SK-N-SH (cell line): ENCODE results near the gene MYO10. TPM values are rescaled to one million over a fixed set of nuclear protein-coding genes. Genes with fewer than 3 reads are reported as not detected.
A peak's percentile ranks its signal among the peaks of the same experiment; 100 is the strongest.

Source experiments
- CTCF ChIA-PET: fragments of 300-600, 350-600 bp; formaldehyde crosslinking; extraction: SDS; loops from one replicate; lab custom pipeline; 2021; lab: Yijun Ruan, JAX
- POLR2A ChIA-PET: fragments of 350-600 bp; sonication (Branson Sonifier 250); formaldehyde crosslinking; extraction: SDS; loops from one replicate; lab custom pipeline; 2020; ENCODE audit warnings: antibody characterized with exemption, inconsistent platforms; lab: Yijun Ruan, JAX
- DNase-seq: peaks from one replicate; pipeline ENCODE4 v3.0.0; 2012
- H2AFZ ChIP-seq: fragments of 200-600 bp; sonication (generic); 2 replicates; pipeline ENCODE4 v1.8.1; 2016; ENCODE audit warnings: antibody characterized with exemption, mild to moderate bottlenecking, low read depth
- H3F3A ChIP-seq: fragments of 200-600 bp; sonication (generic); replicated peaks from 2 replicates; pipeline ENCODE3; 2016; ENCODE audit warnings: antibody characterized with exemption, mild to moderate bottlenecking; ENCODE audit not compliant: insufficient read depth
- H3K27ac ChIP-seq, 2 experiments: fragments of 200-500 bp in 1 of 2; fragments of 200-600 bp in 1 of 2; sonication (Bioruptor generic) in 1 of 2; sonication (generic), shearing (Covaris generic) in 1 of 2; 2 replicates each; pipeline versions ENCODE4 v1.5.1 to v1.6.1; 2014 to 2016; ENCODE audit warnings: low read depth in 2 of 2, inconsistent platforms in 1 of 2, low read length in 1 of 2, mild to moderate bottlenecking in 1 of 2, mixed read lengths in 1 of 2
- H3K27me3 ChIP-seq: fragments of 200-600 bp; sonication (generic), shearing (Covaris generic); 2 replicates; pipeline ENCODE4 v1.6.1; 2016; ENCODE audit warnings: mixed run types; ENCODE audit not compliant: insufficient read depth
- H3K36me3 ChIP-seq, 2 experiments: fragments of 200-500 bp in 1 of 2; fragments of 200-600 bp in 1 of 2; sonication (Bioruptor generic) in 1 of 2; sonication (generic) in 1 of 2; replicated peaks in 1 of 2; 2 replicates each; pipeline versions ENCODE3 to v1.5.1; 2014 to 2016; ENCODE audit warnings: low read length in 1 of 2, mild to moderate bottlenecking in 1 of 2; ENCODE audit not compliant: insufficient read depth in 2 of 2, control insufficient read depth in 1 of 2
- H3K4me1 ChIP-seq, 2 experiments: fragments of 200-500 bp in 1 of 2; fragments of 200-600 bp in 1 of 2; sonication (Bioruptor generic) in 1 of 2; sonication (generic), shearing (Covaris generic) in 1 of 2; 2 replicates each; pipeline versions ENCODE4 v1.5.1 to v1.6.1; 2014 to 2016; ENCODE audit warnings: low read depth in 1 of 2, low read length in 1 of 2, mixed run types in 1 of 2; ENCODE audit not compliant: insufficient read depth in 2 of 2, control insufficient read depth in 1 of 2
- H3K4me2 ChIP-seq: fragments of 200-600 bp; sonication (generic), shearing (Covaris generic); 2 replicates; pipeline ENCODE4 v1.6.1; 2017; ENCODE audit warnings: mixed run types
- H3K4me3 ChIP-seq, 2 experiments: fragments of 200-500 bp in 1 of 2; fragments of 200-600 bp in 1 of 2; sonication (Bioruptor generic) in 1 of 2; sonication (generic), shearing (Covaris generic) in 1 of 2; 2 replicates each; pipeline versions ENCODE4 v1.5.1 to v1.8.1; 2014 to 2016; ENCODE audit warnings: low read depth in 2 of 2, inconsistent platforms in 1 of 2, low read length in 1 of 2, mild to moderate bottlenecking in 1 of 2, mixed read lengths in 1 of 2, moderate library complexity in 1 of 2
- H3K79me2 ChIP-seq: fragments of 200-600 bp; sonication (generic); 2 replicates; pipeline ENCODE4 v1.8.1; 2017; ENCODE audit warnings: mild to moderate bottlenecking; ENCODE audit not compliant: insufficient read depth
- H3K9ac ChIP-seq: fragments of 200-600 bp; sonication (generic); 2 replicates; pipeline ENCODE4 v1.6.1; 2017; ENCODE audit warnings: mixed run types
- H3K9me2 ChIP-seq: fragments of 200-600 bp; sonication (generic); 2 replicates; pipeline ENCODE4 v1.6.1; 2017; ENCODE audit warnings: mixed run types
- H3K9me3 ChIP-seq: fragments of 200-600 bp; sonication (generic); 2 replicates; pipeline ENCODE4 v1.6.1; 2017; ENCODE audit warnings: mixed run types, mild to moderate bottlenecking, moderate library complexity
- H4K20me1 ChIP-seq: fragments of 200-600 bp; sonication (generic); 2 replicates; pipeline ENCODE4 v1.6.1; 2017; ENCODE audit warnings: mild to moderate bottlenecking, mixed run types; ENCODE audit not compliant: insufficient read depth
- ELF1 ChIP-seq: IDR thresholded peaks from 2 replicates; pipeline ENCODE4 v1.4.0; 2012
- EP300 ChIP-seq, 2 experiments: IDR thresholded peaks; 2 replicates each; pipeline versions ENCODE4 v1.4.0 to v1.6.1; 2012; ENCODE audit warnings: borderline replicate concordance in 1 of 2, low read depth in 1 of 2, low read length in 1 of 2
- EZH2phosphoT487 ChIP-seq: fragments of 200-600 bp; sonication (generic); IDR thresholded peaks from 2 replicates; pipeline ENCODE4 v1.6.1; 2017; ENCODE audit warnings: low read depth, mixed run types, mild to moderate bottlenecking, antibody characterized with exemption, moderate library complexity, borderline replicate concordance
- GATA2 ChIP-seq: sonication (generic); formaldehyde crosslinking; IDR thresholded peaks from 2 replicates; pipeline ENCODE4 v1.5.0; 2020; ENCODE audit warnings: mild to moderate bottlenecking, missing genetic modification reagents
- IRF3 ChIP-seq: fragments of 150-350 bp; IDR thresholded peaks from 2 replicates; pipeline ENCODE4 v1.6.1; 2016; ENCODE audit warnings: mild to moderate bottlenecking, low read depth, low read length
- JUND ChIP-seq: IDR thresholded peaks from 2 replicates; pipeline ENCODE4 v1.4.0; 2012
- MXI1 ChIP-seq: IDR thresholded peaks from 2 replicates; pipeline ENCODE4 v1.6.1; 2012; ENCODE audit warnings: mild to moderate bottlenecking, low read depth, low read length, improper control_type of control experiment
- PBX3 ChIP-seq: IDR thresholded peaks from 2 replicates; pipeline ENCODE4; 2012
- RCOR1 ChIP-seq: fragments of 150-350 bp; IDR thresholded peaks from 2 replicates; pipeline ENCODE4 v1.6.1; 2017; ENCODE audit warnings: antibody characterized with exemption, low read length
- RXRA ChIP-seq: IDR thresholded peaks from 2 replicates; pipeline ENCODE4 v1.4.0; 2012; ENCODE audit warnings: low read depth, mild to moderate bottlenecking, borderline replicate concordance
- SIN3A ChIP-seq: IDR thresholded peaks from 2 replicates; pipeline ENCODE4 v1.6.1; 2012; ENCODE audit warnings: low read depth, mild to moderate bottlenecking, low read length, moderate library complexity, borderline replicate concordance
- SMC3 ChIP-seq: IDR thresholded peaks from 2 replicates; pipeline ENCODE4 v1.6.1; 2012; ENCODE audit warnings: low read depth, low read length, improper control_type of control experiment
- WGBS: methylation state at CpG from one replicate; pipeline ENCODE4 v1.1.6; 2017; ENCODE audit warnings: low lambda C conversion rate; 5-methylcytosine and 5-hydroxymethylcytosine counted together
- polyA plus RNA-seq, 3 experiments: library from polyadenylated mRNA; depleted of rRNA; stranded (reverse); fragments of >200 nt; gene quantifications; 2 replicates each; pipeline ENCODE4 v1.2.3, GENCODE V29; 2012

MYO10 gene
- polyA plus RNA-seq, 1 of the 3 experiments (the other 2 are of a cell fraction), result 8.1 TPM

GRCh38 chr5:16665601-16666000, 270.5 kb downstream of the MYO10 start:
- Histone ChIP-seq H3K4me3 (no peak overlapping the region), H4K20me1 (peaks cover 39% of the 10 kb centered on the region), H3K4me2 (no peak overlapping the region), H2AFZ (no peak overlapping the region), H3K36me3 (peaks cover 19 to 55% of the 10 kb centered on the region in 2 experiments), H3K9me3 (no peaks in the 10 kb centered on the region), H3K27me3 (no peaks in the 10 kb centered on the region), H3F3A (peaks cover 17% of the 10 kb centered on the region), H3K27ac (no peak overlapping the region), H3K9me2 (no peaks in the 10 kb centered on the region), H3K9ac (no peak overlapping the region), H3K79me2 (peaks cover 3% of the 10 kb centered on the region; the same call in 1 of the 2 replicates), H3K4me1 (peaks cover 0 to 21% of the 10 kb centered on the region in 2 experiments; a peak in 2 of 4 replicates)
- WGBS, result 71% methylated on average over 3 of the region's 3 CpGs
- POLR2A ChIA-PET, result no interaction called here
- CTCF ChIA-PET, result interaction anchor here (1.2 to 7.8 kb wide), 13 partner anchors 8 to 191 kb away, joined by 3 to 74 read pairs (median 7); no protein-coding TSS in a partner anchor
- TF ChIP-seq RXRA, result no peak
- no peak for TF ChIP-seq EP300 (IDR thresholded peaks at IDR 0.05; ENCODE audit: borderline replicate concordance in 1 of 2, low read depth in 1 of 2, low read length in 1 of 2)
- 0 out of 2 replicates have a peak, but pooled peaks have one; percentile 27 for TF ChIP-seq RCOR1
- TF ChIP-seq EZH2phosphoT487, result no peak
- TF ChIP-seq GATA2 (CRISPR knock-in tag), result no peak; the same call in 1 of the 2 replicates
- TF ChIP-seq JUND, result no peak
- TF ChIP-seq SIN3A, result no peak
- peak; percentile 29; the same call in 1 of the 2 replicates for TF ChIP-seq MXI1
- no peak for TF ChIP-seq ELF1
- no peak for TF ChIP-seq IRF3
- DNase-seq, result peak; percentile 27

DNA sequence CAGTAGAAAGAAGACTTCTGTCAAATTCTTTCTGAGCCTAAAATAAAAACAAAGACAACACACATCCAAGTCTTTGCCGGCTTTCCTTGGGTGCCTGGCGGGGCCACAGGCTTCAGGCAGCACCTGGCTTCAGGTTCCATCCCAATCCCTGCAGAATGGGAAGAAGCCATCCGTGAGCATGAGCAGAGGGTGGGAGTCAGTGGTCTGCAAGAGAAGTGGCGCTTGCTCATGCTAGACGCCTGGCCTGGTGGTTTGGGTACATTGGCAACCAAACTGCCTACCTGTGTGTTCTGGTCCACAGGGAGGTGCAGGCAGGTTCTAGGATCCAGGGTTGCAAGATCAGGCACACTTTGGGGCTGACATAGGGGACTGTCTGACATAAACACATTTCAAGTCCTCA, 271.7 kb downstream of the MYO10 start:
- no peaks in the 10 kb centered on the region for H3K9me3 ChIP-seq
- no peaks in the 10 kb centered on the region for H3K27me3 ChIP-seq
- no peak for DNase-seq
- no peak overlapping the region for H3K4me3 ChIP-seq
- H3K36me3 ChIP-seq, result peaks cover 19 to 52% of the 10 kb centered on the region in 2 experiments
- TF ChIP-seq PBX3 (no peak), EZH2phosphoT487 (no peak), SMC3 (no peak), JUND (no peak)
- H4K20me1 ChIP-seq, result peaks cover 29% of the 10 kb centered on the region; the same call in 1 of the 2 replicates
- ChIA-PET POLR2A (no interaction called here), CTCF (interaction anchor here (7.8 kb wide), 1 partner anchor 174 kb away, joined by 74 read pairs; no protein-coding TSS in a partner anchor)
- H3K4me1 ChIP-seq, result peaks cover 0 to 21% of the 10 kb centered on the region in 2 experiments; a peak in 2 of 4 replicates
- H3K27ac ChIP-seq, result no peak overlapping the region
- no peaks in the 10 kb centered on the region for H3K9me2 ChIP-seq
- H3F3A ChIP-seq, result peaks cover 9% of the 10 kb centered on the region
- H2AFZ ChIP-seq, result no peak overlapping the region
- H3K9ac ChIP-seq, result no peak overlapping the region
- H3K79me2 ChIP-seq, result peaks cover 3% of the 10 kb centered on the region; the same call in 1 of the 2 replicates
- H3K4me2 ChIP-seq, result no peak overlapping the region
- 83% methylated on average over 5 of the region's 5 CpGs for WGBS
